Measurements from ENCODE around the gene FSTL4. TPM values are rescaled to one million over a fixed set of nuclear protein-coding genes. Genes with fewer than 3 reads are reported as not detected.

FSTL4 gene
- total and polyA plus RNA-seq, 2 of the 4 experiments (the other 2 are of a cell fraction): 0.18 TPM; not detected in 1

GRCh38 chr5:133520062-133520461 lies 92.3 kb downstream of the FSTL4 start:
- H3K27ac ChIP-seq (ENCODE audit: insufficient read depth, low read length): no peak overlapping the region
- no peak overlapping the region for H3K14ac ChIP-seq (replicated peaks; ENCODE audit: low read depth, low read length)
- no peak overlapping the region for H2AK9ac ChIP-seq (replicated peaks; ENCODE audit: low read depth, low read length, poor library complexity)
- no peak overlapping the region for H4K5ac ChIP-seq (ENCODE audit: low read depth, low read length)
- H2AK5ac ChIP-seq (ENCODE audit: low read depth, low read length): no peak overlapping the region
- no peak overlapping the region for H3K56ac ChIP-seq (ENCODE audit: extremely low read depth, insufficient read depth, low read length)
- H2BK15ac ChIP-seq (ENCODE audit: low read depth, low read length): no peak overlapping the region
- H3K4ac ChIP-seq (ENCODE audit: low read depth, low read length): no peak overlapping the region
- intact Hi-C loops (cut with micrococcal nuclease) (no loop called here), dilution Hi-C loops (cut with HindIII; ENCODE audit: low sequenced_read_pairs, unreplicated experiment) (no loop called here), in situ Hi-C loops (cut with MboI; ENCODE audit: low sequenced_read_pairs) (no loop called here)
- H3K18ac ChIP-seq (ENCODE audit: low read depth, low read length): no peak overlapping the region
- no peaks in the 10 kb centered on the region for H3K9me1 ChIP-seq (ENCODE audit: insufficient read depth, low read length)
- no peaks in the 10 kb centered on the region for H4K20me1 ChIP-seq (ENCODE audit: insufficient read depth, low read length)
- no peak overlapping the region for H2BK120ac ChIP-seq (ENCODE audit: low read depth, low read length)
- ChIA-PET CTCF (no interaction called here), POLR2A (ENCODE audit: unreplicated experiment) (no interaction called here)
- no peak overlapping the region for H3K9ac ChIP-seq (ENCODE audit: low read depth, low read length)
- no peak overlapping the region for H4K8ac ChIP-seq (ENCODE audit: low read depth in 2 of 2, low read length in 2 of 2)
- H3K79me1 ChIP-seq (ENCODE audit: low read depth in 1 of 2, low read length in 2 of 2): no peaks in the 10 kb centered on the region
- no peak overlapping the region for H3K4me2 ChIP-seq (ENCODE audit: low read depth, low read length)
- H3K4me1 ChIP-seq (ENCODE audit: control insufficient read depth, insufficient read depth, low read length): no peaks in the 10 kb centered on the region
- H3K27me3 ChIP-seq (ENCODE audit: control insufficient read depth, insufficient read depth, low read length): peaks cover 8% of the 10 kb centered on the region
- TF ChIP-seq SMC3 (IDR thresholded peaks at IDR 0.05; ENCODE audit: low read depth, low read length): no peak
- no peak for TF ChIP-seq BHLHE40 (IDR thresholded peaks at IDR 0.05; ENCODE audit: low read depth, low read length)
- TF ChIP-seq CHD1 (IDR thresholded peaks at IDR 0.05; ENCODE audit: low read depth, low read length): no peak
- no peak for TF ChIP-seq POLR2A (IDR thresholded peaks at IDR 0.05; ENCODE audit: low read depth, low read length)
- TF ChIP-seq MAZ (IDR thresholded peaks at IDR 0.05; ENCODE audit: borderline replicate concordance, low read depth, low read length): no peak
- no peak for TF ChIP-seq FOS (IDR thresholded peaks at IDR 0.05; ENCODE audit: low read depth, low read length)
- no peak for TF ChIP-seq USF2 (IDR thresholded peaks at IDR 0.05; ENCODE audit: low read depth, low read length)
- TF ChIP-seq MAFK (IDR thresholded peaks at IDR 0.05; ENCODE audit: low read depth, low read length): no peak
- no peak for TF ChIP-seq MXI1 (IDR thresholded peaks at IDR 0.05; ENCODE audit: borderline replicate concordance, low read depth, low read length)
- TF ChIP-seq CEBPB (IDR thresholded peaks at IDR 0.05; ENCODE audit: low read depth, low read length): no peak
- TF ChIP-seq RAD21 (IDR thresholded peaks at IDR 0.05; ENCODE audit: low read length): no peak
- TF ChIP-seq RFX5 (IDR thresholded peaks at IDR 0.05; ENCODE audit: low read depth, low read length): no peak
- TF ChIP-seq, protein P1, sequence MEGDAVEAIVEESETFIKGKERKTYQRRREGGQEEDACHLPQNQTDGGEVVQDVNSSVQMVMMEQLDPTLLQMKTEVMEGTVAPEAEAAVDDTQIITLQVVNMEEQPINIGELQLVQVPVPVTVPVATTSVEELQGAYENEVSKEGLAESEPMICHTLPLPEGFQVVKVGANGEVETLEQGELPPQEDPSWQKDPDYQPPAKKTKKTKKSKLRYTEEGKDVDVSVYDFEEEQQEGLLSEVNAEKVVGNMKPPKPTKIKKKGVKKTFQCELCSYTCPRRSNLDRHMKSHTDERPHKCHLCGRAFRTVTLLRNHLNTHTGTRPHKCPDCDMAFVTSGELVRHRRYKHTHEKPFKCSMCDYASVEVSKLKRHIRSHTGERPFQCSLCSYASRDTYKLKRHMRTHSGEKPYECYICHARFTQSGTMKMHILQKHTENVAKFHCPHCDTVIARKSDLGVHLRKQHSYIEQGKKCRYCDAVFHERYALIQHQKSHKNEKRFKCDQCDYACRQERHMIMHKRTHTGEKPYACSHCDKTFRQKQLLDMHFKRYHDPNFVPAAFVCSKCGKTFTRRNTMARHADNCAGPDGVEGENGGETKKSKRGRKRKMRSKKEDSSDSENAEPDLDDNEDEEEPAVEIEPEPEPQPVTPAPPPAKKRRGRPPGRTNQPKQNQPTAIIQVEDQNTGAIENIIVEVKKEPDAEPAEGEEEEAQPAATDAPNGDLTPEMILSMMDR (conservative IDR thresholded peaks at IDR 0.05; ENCODE audit: low read depth, low read length): no peak
- no peak for TF ChIP-seq ELK1 (IDR thresholded peaks at IDR 0.05; ENCODE audit: borderline replicate concordance, low read depth, low read length)
- no peak for TF ChIP-seq NFE2L2 (IDR thresholded peaks at IDR 0.05; ENCODE audit: low read depth, low read length)
- no peak for TF ChIP-seq RCOR1 (IDR thresholded peaks at IDR 0.05; ENCODE audit: insufficient replicate concordance, low read length)
- no peak for ATAC-seq (ENCODE audit: low read depth)
- no peaks in the 10 kb centered on the region for H3K36me3 ChIP-seq (ENCODE audit: control insufficient read depth, insufficient read depth, low read length)
- H4K91ac ChIP-seq (ENCODE audit: insufficient read depth, low read depth, low read length): no peak overlapping the region
- H3K23ac ChIP-seq (ENCODE audit: low read depth, low read length): no peak overlapping the region
- H2BK5ac ChIP-seq (ENCODE audit: low read depth, low read length, poor library complexity, severe bottlenecking): no peak overlapping the region
- 0% methylated on average over 1 of the region's 4 CpGs; no CpG with 5 or more reads in 1 of the 2 experiments for WGBS, 2 experiments (ENCODE audit: extremely low coverage in 2 of 2, insufficient read length in 1 of 2)
- no peak for DNase-seq
- H2AFZ ChIP-seq (replicated peaks; ENCODE audit: low read length, poor library complexity): no peak overlapping the region
- no peaks in the 10 kb centered on the region for H3K9me3 ChIP-seq (ENCODE audit: control insufficient read depth, insufficient read depth, low read length)
- no peak overlapping the region for H2BK20ac ChIP-seq (ENCODE audit: low read depth, low read length)
- BruUV-seq (replicated peaks): no TSS peak
- H3K4me3 ChIP-seq (ENCODE audit: insufficient read depth, low read depth, low read length): no peak overlapping the region

Data from IMR-90 (cell line).